Measurements from ENCODE around the gene OAF. TPM values are rescaled to one million over a fixed set of nuclear protein-coding genes. Genes with fewer than 3 reads are reported as not detected.

The OAF gene
- total RNA-seq, result 1 to 10 TPM; 5.0 to 5.8 (median 5.3) TPM

GRCh38 chr11:120210626-120211521 is at the start of gene OAF:
OAF (plus strand) TSS chr11:120211032; CDS start chr11:120211280, 248 bp downstream.
- H3K4me1 Mint-ChIP-seq (ENCODE audit: low read depth), result peaks cover 13% of the 10 kb centered on the region
- H3K36me3 Mint-ChIP-seq (ENCODE audit: insufficient read depth), result no peaks in the 10 kb centered on the region
- ATAC-seq, result peak; percentile 89 to 91
- peak; percentile 39 for DNase-seq
- H3K4me3 Mint-ChIP-seq, result peak within 1 kb of the TSS; percentile 90
- H3K9me3 Mint-ChIP-seq, result no peaks in the 10 kb centered on the region
- H3K27me3 Mint-ChIP-seq (ENCODE audit: low read depth), result peaks cover 33% of the 10 kb centered on the region

- DNase-seq (no peak), ATAC-seq (no peak)
- Mint-ChIP-seq H3K4me1 (ENCODE audit: low read depth) (peaks cover 5% of the 10 kb centered on the region), H3K4me3 (no peak overlapping the region), H3K9me3 (peaks cover 21% of the 10 kb centered on the region), H3K27me3 (ENCODE audit: low read depth) (peaks cover 78% of the 10 kb centered on the region), H3K36me3 (ENCODE audit: insufficient read depth) (no peaks in the 10 kb centered on the region)
Measured at GRCh38 chr11:120167659-120168058, 43.2 kb upstream of the OAF start.

- Mint-ChIP-seq H3K36me3 (ENCODE audit: insufficient read depth) (no peaks in the 10 kb centered on the region), H3K9me3 (peaks cover 21% of the 10 kb centered on the region), H3K27me3 (ENCODE audit: low read depth) (peaks cover 83% of the 10 kb centered on the region), H3K4me3 (peak overlapping the region; percentile 66), H3K4me1 (ENCODE audit: low read depth) (peaks cover 5% of the 10 kb centered on the region)
- ATAC-seq, result no peak
- no peak for DNase-seq
Measured at GRCh38 chr11:120168108-120168959, 42.5 kb upstream of the OAF start.

- peak; percentile 43 for DNase-seq
Measured at GRCh38 chr11:120168960-120169681, 41.7 kb upstream of the OAF start.

GRCh38 chr11:120169981-120170698 is 40.7 kb upstream of the OAF start:
- ATAC-seq, result no peak
- H3K4me1 Mint-ChIP-seq (ENCODE audit: low read depth), result peaks cover 5% of the 10 kb centered on the region

More at GRCh38 chr11:120168960-120169681, 41.7 kb upstream of the OAF start:
- ATAC-seq, result peak; percentile 80 to 82
- H3K4me1 Mint-ChIP-seq (ENCODE audit: low read depth), result peaks cover 5% of the 10 kb centered on the region
- peak overlapping the region; percentile 66 for H3K4me3 Mint-ChIP-seq
- peaks cover 21% of the 10 kb centered on the region for H3K9me3 Mint-ChIP-seq
- H3K36me3 Mint-ChIP-seq (ENCODE audit: insufficient read depth), result no peaks in the 10 kb centered on the region
- peaks cover 85% of the 10 kb centered on the region for H3K27me3 Mint-ChIP-seq (ENCODE audit: low read depth)

GRCh38 chr11:120170741-120171261 is 40.0 kb upstream of the OAF start:
- ATAC-seq, result no peak
- H3K36me3 Mint-ChIP-seq (ENCODE audit: insufficient read depth), result no peaks in the 10 kb centered on the region
- DNase-seq, result no peak
- H3K4me3 Mint-ChIP-seq, result no peak overlapping the region
- H3K9me3 Mint-ChIP-seq, result peaks cover 7% of the 10 kb centered on the region
- H3K4me1 Mint-ChIP-seq (ENCODE audit: low read depth), result peaks cover 5% of the 10 kb centered on the region
- peaks cover 72% of the 10 kb centered on the region for H3K27me3 Mint-ChIP-seq (ENCODE audit: low read depth)

More at GRCh38 chr11:120169981-120170698, 40.7 kb upstream of the OAF start:
- H3K9me3 Mint-ChIP-seq, result peaks cover 14% of the 10 kb centered on the region
- no peak overlapping the region for H3K4me3 Mint-ChIP-seq
- no peaks in the 10 kb centered on the region for H3K36me3 Mint-ChIP-seq (ENCODE audit: insufficient read depth)
- H3K27me3 Mint-ChIP-seq (ENCODE audit: low read depth), result peaks cover 75% of the 10 kb centered on the region
- no peak for DNase-seq

GRCh38 chr11:120172054-120172911 is 38.5 kb upstream of the OAF start:
- Mint-ChIP-seq H3K36me3 (ENCODE audit: insufficient read depth) (no peaks in the 10 kb centered on the region), H3K4me3 (no peak overlapping the region), H3K27me3 (ENCODE audit: low read depth) (peaks cover 62% of the 10 kb centered on the region), H3K9me3 (no peaks in the 10 kb centered on the region), H3K4me1 (ENCODE audit: low read depth) (peaks cover 5% of the 10 kb centered on the region)
- ATAC-seq (peak; percentile 60 to 68), DNase-seq (peak; percentile 28)

- H3K27me3 Mint-ChIP-seq (ENCODE audit: low read depth), result peaks cover 53% of the 10 kb centered on the region
- no peak overlapping the region for H3K4me3 Mint-ChIP-seq
- no peaks in the 10 kb centered on the region for H3K9me3 Mint-ChIP-seq
- no peaks in the 10 kb centered on the region for H3K36me3 Mint-ChIP-seq (ENCODE audit: insufficient read depth)
- ATAC-seq (no peak), DNase-seq (no peak)
- peaks cover 5% of the 10 kb centered on the region for H3K4me1 Mint-ChIP-seq (ENCODE audit: low read depth)
Measured at GRCh38 chr11:120173019-120173705, 37.7 kb upstream of the OAF start.

GRCh38 chr11:120173807-120174206 is 37.0 kb upstream of the OAF start:
- Mint-ChIP-seq H3K27me3 (ENCODE audit: low read depth) (peaks cover 47% of the 10 kb centered on the region), H3K9me3 (no peaks in the 10 kb centered on the region), H3K4me3 (no peak overlapping the region), H3K4me1 (ENCODE audit: low read depth) (peaks cover under 1% of the 10 kb centered on the region), H3K36me3 (ENCODE audit: insufficient read depth) (no peaks in the 10 kb centered on the region)
- ATAC-seq (no peak), DNase-seq (no peak)

GRCh38 chr11:120174866-120175265 is 36.0 kb upstream of the OAF start:
- DNase-seq (no peak), ATAC-seq (no peak)
- H3K4me3 Mint-ChIP-seq, result no peak overlapping the region
- H3K27me3 Mint-ChIP-seq (ENCODE audit: low read depth), result peaks cover 41% of the 10 kb centered on the region
- no peaks in the 10 kb centered on the region for H3K36me3 Mint-ChIP-seq (ENCODE audit: insufficient read depth)
- H3K4me1 Mint-ChIP-seq (ENCODE audit: low read depth), result no peaks in the 10 kb centered on the region
- H3K9me3 Mint-ChIP-seq, result no peaks in the 10 kb centered on the region

- DNase-seq, result no peak
- no peak for ATAC-seq
- no peaks in the 10 kb centered on the region for H3K4me1 Mint-ChIP-seq (ENCODE audit: low read depth)
- no peaks in the 10 kb centered on the region for H3K9me3 Mint-ChIP-seq
- H3K36me3 Mint-ChIP-seq (ENCODE audit: insufficient read depth), result no peaks in the 10 kb centered on the region
- H3K27me3 Mint-ChIP-seq (ENCODE audit: low read depth), result peaks cover 10% of the 10 kb centered on the region
- no peak overlapping the region for H3K4me3 Mint-ChIP-seq
Measured at GRCh38 chr11:120178561-120179056, 32.2 kb upstream of the OAF start.

GRCh38 chr11:120179057-120179672 is 31.7 kb upstream of the OAF start:
- Mint-ChIP-seq H3K9me3 (no peaks in the 10 kb centered on the region), H3K27me3 (ENCODE audit: low read depth) (peaks cover 10% of the 10 kb centered on the region), H3K4me1 (ENCODE audit: low read depth) (no peaks in the 10 kb centered on the region), H3K4me3 (no peak overlapping the region), H3K36me3 (ENCODE audit: insufficient read depth) (no peaks in the 10 kb centered on the region)
- DNase-seq (no peak), ATAC-seq (no peak)

Data from activated T-cell treated with anti-CD3 and anti-CD28 coated beads, Interleukin-2, amount 50 U/mL, for 4 hours (primary cell).